ENCODE results near the gene PRKCG.

GRCh38 chr19:53898636-53899341 lies 16.8 kb downstream of the PRKCG start:
- TF ChIP-seq CTCF (IDR thresholded peaks at IDR 0.05; ENCODE audit: poor library complexity) = no peak
- no peak for TF ChIP-seq EZH2 (IDR thresholded peaks at IDR 0.05; ENCODE audit: borderline replicate concordance)
- no peak for TF ChIP-seq EZH2phosphoT487 (IDR thresholded peaks at IDR 0.05; ENCODE audit: low read depth, severe bottlenecking, unreplicated experiment)

All from hepatocyte (in vitro differentiated cells).